Stimulated activated naive CD8-positive, alpha-beta T cell treated with anti-CD3 and anti-CD28 coated beads, Interleukin-15, Interleukin-2, amounts not matched to agents 100 ng/mL and 50 ng/mL, for 24 hours (primary cell): Measurements from ENCODE around the gene UXS1.

Experiments
- H3K27ac Mint-ChIP-seq: one replicate; pipeline ENCODE4 v1.8.0; 2021; ENCODE audit warnings: mild to moderate bottlenecking, mixed read lengths
- H3K27me3 Mint-ChIP-seq: one replicate; pipeline ENCODE4 v1.8.0; 2021; ENCODE audit warnings: mixed read lengths
- H3K36me3 Mint-ChIP-seq: one replicate; pipeline ENCODE4 v1.8.0; 2021; ENCODE audit warnings: low read depth, mixed read lengths
- H3K4me1 Mint-ChIP-seq: one replicate; pipeline ENCODE4 v1.8.0; 2021; ENCODE audit warnings: low read depth, mixed read lengths
- H3K4me3 Mint-ChIP-seq: one replicate; pipeline ENCODE4 v1.8.0; 2021; ENCODE audit warnings: mild to moderate bottlenecking, mixed read lengths
- H3K9me3 Mint-ChIP-seq: one replicate; pipeline ENCODE4 v1.8.0; 2021; ENCODE audit warnings: mixed read lengths

Gene UXS1

GRCh38 chr2:106195981-106196380, 1.9 kb upstream of the UXS1 start:
- no peaks in the 10 kb centered on the region for H3K27me3 Mint-ChIP-seq
- H3K4me1 Mint-ChIP-seq = peaks cover 33% of the 10 kb centered on the region
- H3K27ac Mint-ChIP-seq = no peak overlapping the region
- H3K36me3 Mint-ChIP-seq = peaks cover 7% of the 10 kb centered on the region
- no peak overlapping the region for H3K4me3 Mint-ChIP-seq
- H3K9me3 Mint-ChIP-seq = no peaks in the 10 kb centered on the region

GRCh38 chr2:106195456-106195855, 1.4 kb upstream of the UXS1 start:
- no peaks in the 10 kb centered on the region for H3K9me3 Mint-ChIP-seq
- H3K27me3 Mint-ChIP-seq = no peaks in the 10 kb centered on the region
- H3K4me3 Mint-ChIP-seq = peak overlapping the region; percentile 87
- peaks cover 7% of the 10 kb centered on the region for H3K36me3 Mint-ChIP-seq
- peaks cover 37% of the 10 kb centered on the region for H3K4me1 Mint-ChIP-seq
- no peak overlapping the region for H3K27ac Mint-ChIP-seq

GRCh38 chr2:106193690-106193976, 468 bp downstream of the UXS1 start:
- H3K36me3 Mint-ChIP-seq = peaks cover 19% of the 10 kb centered on the region
- peak overlapping the region; percentile 85 for H3K4me3 Mint-ChIP-seq
- H3K27ac Mint-ChIP-seq = no peak overlapping the region
- no peaks in the 10 kb centered on the region for H3K9me3 Mint-ChIP-seq
- no peaks in the 10 kb centered on the region for H3K27me3 Mint-ChIP-seq
- peaks cover 54% of the 10 kb centered on the region for H3K4me1 Mint-ChIP-seq

GRCh38 chr2:106192752-106193689, 1.1 kb downstream of the UXS1 start:
- Mint-ChIP-seq H3K4me1 (peaks cover 60% of the 10 kb centered on the region), H3K4me3 (peak overlapping the region; percentile 85)

GRCh38 chr2:106191511-106192016, 2.5 kb downstream of the UXS1 start:
- H3K9me3 Mint-ChIP-seq = no peaks in the 10 kb centered on the region
- peaks cover 20% of the 10 kb centered on the region for H3K36me3 Mint-ChIP-seq
- H3K4me3 Mint-ChIP-seq = peak overlapping the region; percentile 18
- H3K4me1 Mint-ChIP-seq = peaks cover 71% of the 10 kb centered on the region
- no peaks in the 10 kb centered on the region for H3K27me3 Mint-ChIP-seq
- no peak overlapping the region for H3K27ac Mint-ChIP-seq

More at GRCh38 chr2:106192752-106193689, 1.1 kb downstream of the UXS1 start:
- H3K9me3 Mint-ChIP-seq = no peaks in the 10 kb centered on the region
- H3K27me3 Mint-ChIP-seq = no peaks in the 10 kb centered on the region
- peaks cover 20% of the 10 kb centered on the region for H3K36me3 Mint-ChIP-seq
- peak overlapping the region; percentile 85 for H3K27ac Mint-ChIP-seq

- Mint-ChIP-seq H3K27me3 (no peaks in the 10 kb centered on the region), H3K4me3 (peak overlapping the region; percentile 25), H3K27ac (peak overlapping the region; percentile 64), H3K9me3 (no peaks in the 10 kb centered on the region), H3K36me3 (peaks cover 31% of the 10 kb centered on the region), H3K4me1 (peaks cover 77% of the 10 kb centered on the region)
These were observed 4.2 kb downstream of the UXS1 start for GRCh38 chr2:106189764-106190468.

GRCh38 chr2:106189325-106189724, 4.8 kb downstream of the UXS1 start:
- peaks cover 33% of the 10 kb centered on the region for H3K36me3 Mint-ChIP-seq
- no peaks in the 10 kb centered on the region for H3K27me3 Mint-ChIP-seq
- peak overlapping the region; percentile 57 for H3K4me3 Mint-ChIP-seq
- no peaks in the 10 kb centered on the region for H3K9me3 Mint-ChIP-seq
- H3K27ac Mint-ChIP-seq = peak overlapping the region; percentile 64
- H3K4me1 Mint-ChIP-seq = peaks cover 77% of the 10 kb centered on the region

- Mint-ChIP-seq H3K36me3 (peaks cover 26% of the 10 kb centered on the region), H3K27ac (no peak overlapping the region), H3K27me3 (no peaks in the 10 kb centered on the region), H3K9me3 (no peaks in the 10 kb centered on the region), H3K4me1 (peaks cover 85% of the 10 kb centered on the region), H3K4me3 (peak overlapping the region; percentile 19)
These were observed 6.7 kb downstream of the UXS1 start for GRCh38 chr2:106187273-106187891.

- Mint-ChIP-seq H3K4me3 (no peak overlapping the region), H3K9me3 (no peaks in the 10 kb centered on the region), H3K27me3 (no peaks in the 10 kb centered on the region), H3K27ac (no peak overlapping the region), H3K4me1 (peaks cover 77% of the 10 kb centered on the region), H3K36me3 (peaks cover 32% of the 10 kb centered on the region)
These were observed 8.5 kb downstream of the UXS1 start for GRCh38 chr2:106185475-106186184.

GRCh38 chr2:106184857-106185256, 9.2 kb downstream of the UXS1 start:
- H3K4me1 Mint-ChIP-seq = peaks cover 79% of the 10 kb centered on the region
- H3K27me3 Mint-ChIP-seq = no peaks in the 10 kb centered on the region
- no peak overlapping the region for H3K4me3 Mint-ChIP-seq
- peaks cover 30% of the 10 kb centered on the region for H3K36me3 Mint-ChIP-seq
- no peak overlapping the region for H3K27ac Mint-ChIP-seq
- no peaks in the 10 kb centered on the region for H3K9me3 Mint-ChIP-seq

GRCh38 chr2:106184394-106184793, 9.7 kb downstream of the UXS1 start:
- Mint-ChIP-seq H3K36me3 (peaks cover 26% of the 10 kb centered on the region), H3K4me1 (peaks cover 76% of the 10 kb centered on the region), H3K9me3 (no peaks in the 10 kb centered on the region), H3K27ac (no peak overlapping the region), H3K27me3 (no peaks in the 10 kb centered on the region), H3K4me3 (no peak overlapping the region)

- Mint-ChIP-seq H3K27ac (no peak overlapping the region), H3K9me3 (no peaks in the 10 kb centered on the region), H3K36me3 (peaks cover 24% of the 10 kb centered on the region), H3K4me3 (peak overlapping the region; percentile 14), H3K4me1 (peaks cover 67% of the 10 kb centered on the region), H3K27me3 (no peaks in the 10 kb centered on the region)
These were observed 10.9 kb downstream of the UXS1 start for GRCh38 chr2:106183101-106183696.

GRCh38 chr2:106181064-106181463, 13.0 kb downstream of the UXS1 start:
- peaks cover 34% of the 10 kb centered on the region for H3K36me3 Mint-ChIP-seq
- no peak overlapping the region for H3K4me3 Mint-ChIP-seq
- no peaks in the 10 kb centered on the region for H3K27me3 Mint-ChIP-seq
- no peak overlapping the region for H3K27ac Mint-ChIP-seq
- H3K9me3 Mint-ChIP-seq = no peaks in the 10 kb centered on the region
- H3K4me1 Mint-ChIP-seq = peaks cover 73% of the 10 kb centered on the region

GRCh38 chr2:106180602-106181001, 13.5 kb downstream of the UXS1 start:
- Mint-ChIP-seq H3K4me3 (no peak overlapping the region), H3K27ac (no peak overlapping the region), H3K9me3 (no peaks in the 10 kb centered on the region), H3K36me3 (peaks cover 30% of the 10 kb centered on the region), H3K27me3 (no peaks in the 10 kb centered on the region), H3K4me1 (peaks cover 73% of the 10 kb centered on the region)
